Stomach (tissue), 4 donors: Measurements from ENCODE around the gene EYA2.

Source experiments
- CTCF ChIP-seq, 7 experiments: fragments of 450-650 bp in 4 of 7; fragments of 200-600 bp in 3 of 7; sonication (generic) in 3 of 7; IDR thresholded peaks; one replicate each; pipeline ENCODE4 v1.5.1; 2016 to 2019; ENCODE audit warnings: antibody characterized with exemption in 7 of 7, control low read depth in 2 of 7, mild to moderate bottlenecking in 1 of 7
- POLR2A ChIP-seq, 4 donors: fragments of 450-650 bp; IDR thresholded peaks; one replicate each; pipeline ENCODE4 v1.6.1; 2016; ENCODE audit warnings: antibody characterized with exemption in 4 of 4, control low read depth in 2 of 4, mild to moderate bottlenecking in 1 of 4, moderate library complexity in 1 of 4
- POLR2AphosphoS5 ChIP-seq, 3 donors: sonication (generic); formaldehyde crosslinking; IDR thresholded peaks; one replicate each; pipeline ENCODE4 v1.6.1; 2016; ENCODE audit warnings: antibody characterized with exemption in 3 of 3

GRCh38 chr20:47044938-47045337 lies 150.3 kb downstream of the EYA2 start:
- no peak for TF ChIP-seq POLR2AphosphoS5 (IDR thresholded peaks at IDR 0.05)
- no peak for TF ChIP-seq POLR2A (IDR thresholded peaks at IDR 0.05)
- no peak for TF ChIP-seq CTCF (IDR thresholded peaks at IDR 0.05)
